HepG2 (cell line): ENCODE results near the gene NDUFS5. TPM values are rescaled to one million over a fixed set of nuclear protein-coding genes. Genes with fewer than 3 reads are reported as not detected.

Experiments
- ATAC-seq: fragments of 200-7000 bp; cut with Tn5 transposase; 3 replicates; pipeline ENCODE4 v1.9.1; 2020; ENCODE audit warnings: mild to moderate bottlenecking, moderate library complexity
- BruUV-seq: library from RNA; stranded (reverse); fragments of 400-500 nt; replicated peaks from 2 replicates; lab custom pipeline; 2021; lab: Mats Ljungman, UMichigan
- CTCF ChIA-PET: fragments of 300-600 bp; formaldehyde crosslinking; extraction: SDS; loops from one replicate; lab custom pipeline; 2021; ENCODE audit warnings: low total read pairs, inconsistent platforms, low intra/inter-chr PET ratio; lab: Yijun Ruan, JAX
- POLR2A ChIA-PET: fragments of 350-600 bp; sonication (Branson Sonifier 250); formaldehyde crosslinking; loops from one replicate; lab custom pipeline; 2020; ENCODE audit warnings: antibody characterized with exemption, inconsistent platforms; lab: Yijun Ruan, JAX
- DNase-seq: peaks from one replicate; pipeline ENCODE4 v3.0.0-alpha.2; 2015; ENCODE audit warnings: low spot score
- FAIRE-seq: peaks from 3 replicates; lab custom pipeline; 2011; peaks lifted over from hg19 to GRCh38; lab: Jason Lieb, UNC
- H2AFZ ChIP-seq: one replicate; pipeline ENCODE4 v1.6.1; 2011; ENCODE audit warnings: low read length, inconsistent platforms
- H3K27ac ChIP-seq: fragments of 300-600 bp; 3 replicates; pipeline ENCODE4 v1.8.0; 2011; ENCODE audit warnings: mixed run types, mild to moderate bottlenecking, mixed read lengths, low read length, inconsistent platforms; ENCODE audit not compliant: insufficient read depth; ENCODE audit errors: extremely low read length
- H3K27me3 ChIP-seq, 2 experiments: fragments of 200-600 bp in 1 of 2; 2 replicates in 1 of 2; 3 replicates in 1 of 2; pipeline versions ENCODE4 v1.6.0 to v1.8.0; 2011; ENCODE audit warnings: low read length in 2 of 2, mild to moderate bottlenecking in 2 of 2, moderate library complexity in 2 of 2, inconsistent platforms in 1 of 2; ENCODE audit not compliant: insufficient read depth in 2 of 2, control insufficient read depth in 1 of 2
- H3K36me3 ChIP-seq, 2 experiments: fragments of 200-600 bp in 1 of 2; replicated peaks in 1 of 2; 2 replicates in 1 of 2; 3 replicates in 1 of 2; pipeline versions ENCODE4 v1.5.1 to v1.8.0; 2011; ENCODE audit warnings: low read length in 2 of 2, inconsistent platforms in 1 of 2; ENCODE audit not compliant: insufficient read depth in 2 of 2, control insufficient read depth in 1 of 2
- H3K4me1 ChIP-seq: 2 replicates; pipeline ENCODE4 v1.5.1; 2012; ENCODE audit warnings: low read length, inconsistent platforms; ENCODE audit not compliant: insufficient read depth
- H3K4me2 ChIP-seq: 2 replicates; pipeline ENCODE4 v1.6.0; 2011; ENCODE audit warnings: low read depth, low read length, inconsistent platforms
- H3K4me3 ChIP-seq, 3 experiments: fragments of 200-600 bp in 1 of 3; sonication (generic), shearing (Covaris generic) in 1 of 3; replicated peaks in 1 of 3; 2 replicates each; pipeline ENCODE4 v1.5.1; 2011 to 2016; ENCODE audit warnings: low read length in 3 of 3, inconsistent platforms in 2 of 3, low read depth in 2 of 3, mild to moderate bottlenecking in 2 of 3, control low read depth in 1 of 3, mixed read lengths in 1 of 3; ENCODE audit not compliant: insufficient read depth in 1 of 3
- H3K79me2 ChIP-seq: one replicate; pipeline ENCODE4 v1.6.1; 2011; ENCODE audit warnings: low read length, inconsistent platforms; ENCODE audit not compliant: insufficient read depth
- H3K9ac ChIP-seq: 2 replicates; pipeline ENCODE4 v1.6.0; 2011; ENCODE audit warnings: mild to moderate bottlenecking, low read depth, low read length, inconsistent platforms; ENCODE audit not compliant: insufficient read depth
- H3K9me3 ChIP-seq: 2 replicates; pipeline ENCODE4 v1.5.1; 2012; ENCODE audit warnings: mild to moderate bottlenecking, low read length
- H4K20me1 ChIP-seq: 2 replicates; pipeline ENCODE4 v1.6.0; 2011; ENCODE audit warnings: inconsistent platforms, mild to moderate bottlenecking, low read length, moderate library complexity; ENCODE audit not compliant: insufficient read depth
- CBX1 ChIP-seq: IDR thresholded peaks from one replicate; pipeline ENCODE4 v1.6.1; 2016; ENCODE audit warnings: antibody characterized with exemption, low read depth
- CEBPZ ChIP-seq: IDR thresholded peaks from 2 replicates; pipeline ENCODE4 v1.6.1; 2012; ENCODE audit warnings: low read length, improper control_type of control experiment
- EHMT2 ChIP-seq: fragments of 200-600 bp; sonication (generic); IDR thresholded peaks from 2 replicates; pipeline ENCODE4 v1.7.0; 2017; ENCODE audit warnings: antibody characterized with exemption, low read depth, low read length, borderline replicate concordance
- GATAD2A ChIP-seq: IDR thresholded peaks from 2 replicates; pipeline ENCODE4 v1.6.1; 2016
- PLRG1 ChIP-seq: fragments of 450-650 bp; conservative IDR thresholded peaks from 2 replicates; pipeline ENCODE4 v1.6.1; 2016
- RFX3 ChIP-seq: IDR thresholded peaks from 2 replicates; pipeline ENCODE4 v1.6.1; 2016; ENCODE audit warnings: missing biosample characterization, missing genetic modification reagents
- THAP7 ChIP-seq: sonication (generic); formaldehyde crosslinking; IDR thresholded peaks from 2 replicates; pipeline ENCODE4 v1.8.1; 2023; ENCODE audit warnings: mild to moderate bottlenecking, missing genetic modification reagents
- THYN1 ChIP-seq: sonication (generic); formaldehyde crosslinking; IDR thresholded peaks from 2 replicates; pipeline ENCODE4 v1.8.1; 2023; ENCODE audit warnings: low read depth, mild to moderate bottlenecking, moderate library complexity, missing genetic modification reagents, borderline replicate concordance
- ZFP1 ChIP-seq: IDR thresholded peaks from 2 replicates; pipeline ENCODE4 v1.6.1; 2016
- ZNF577 ChIP-seq: sonication (generic); formaldehyde crosslinking; IDR thresholded peaks from 2 replicates; pipeline ENCODE4 v1.4.0; 2020; ENCODE audit warnings: mild to moderate bottlenecking, low read depth, missing genetic modification reagents, borderline replicate concordance
- ZNF660 ChIP-seq: sonication (generic); formaldehyde crosslinking; IDR thresholded peaks from 2 replicates; pipeline ENCODE4 v1.5.1; 2020; ENCODE audit warnings: mild to moderate bottlenecking, low read depth, missing genetic modification reagents, borderline replicate concordance
- ZNF678 ChIP-seq: sonication (generic); formaldehyde crosslinking; IDR thresholded peaks from 2 replicates; pipeline ENCODE4 v1.4.0; 2020; ENCODE audit warnings: mild to moderate bottlenecking, missing genetic modification reagents
- ZNF775 ChIP-seq: sonication (generic); formaldehyde crosslinking; IDR thresholded peaks from 2 replicates; pipeline ENCODE4 v1.4.0; 2020; ENCODE audit warnings: missing genetic modification reagents, mild to moderate bottlenecking, moderate library complexity, borderline replicate concordance
- ZNF839 ChIP-seq: sonication (generic); formaldehyde crosslinking; IDR thresholded peaks from 2 replicates; pipeline ENCODE4 v1.4.0; 2020; ENCODE audit warnings: missing genetic modification reagents, mild to moderate bottlenecking, borderline replicate concordance
- ZNF879 ChIP-seq: sonication (generic); formaldehyde crosslinking; IDR thresholded peaks from 2 replicates; pipeline ENCODE4 v1.8.1; 2023; ENCODE audit warnings: missing genetic modification reagents
- WGBS: methylation state at CpG from one replicate; pipeline ENCODE4 v1.1.6; 2017; ENCODE audit warnings: low lambda C conversion rate; 5-methylcytosine and 5-hydroxymethylcytosine counted together
- in situ Hi-C: cut with HindIII; loops from 2 replicates; pipeline ENCODE4 v1.10.0; 2017; ENCODE audit warnings: low pct_unique_long_range_greater_than_20kb; ENCODE audit not compliant: extremely low pct_ligation_motif_present
- intact Hi-C: fragments of 100-400 bp; cut with micrococcal nuclease; formaldehyde crosslinking; loops from one replicate; pipeline ENCODE4 v1.10.0; 2022; ENCODE audit not compliant: unreplicated experiment
- polyA plus RNA-seq, 8 experiments: library from polyadenylated mRNA; depleted of rRNA in 3 of 8; stranded (reverse) in 7 of 8; unstranded in 1 of 8; fragments of >200 nt; fragmentation: Illumina TruSeq in 4 of 8; extraction: Trizol in 4 of 8; gene quantifications; 2 replicates each; pipeline versions ENCODE4 v1.2.1 to v1.2.3, GENCODE V29; 2011 to 2016; ENCODE audit warnings: low read depth in 4 of 8, missing spikeins in 1 of 8, mixed read lengths in 1 of 8; ENCODE audit not compliant: insufficient read depth in 1 of 8
- total RNA-seq, 5 experiments: library from RNA; depleted of rRNA; stranded (reverse); fragments of >200 nt; fragmentation: Illumina TruSeq; extraction: Trizol; gene quantifications; 2 replicates each; pipeline ENCODE4 v1.2.3, GENCODE V29; 2016; ENCODE audit warnings: low read depth in 1 of 5
- TF ChIP-seq, protein P1 (sequence below): sonication (generic); formaldehyde crosslinking; IDR thresholded peaks from 2 replicates; pipeline ENCODE4 v1.4.0; 2020; ENCODE audit warnings: missing genetic modification reagents
- TF ChIP-seq, protein P2 (sequence below), 2 experiments: sonication (generic) in 1 of 2; formaldehyde crosslinking in 1 of 2; IDR thresholded peaks; 2 replicates each; pipeline versions ENCODE4 v1.5.1 to v1.6.1; 2011 to 2020; ENCODE audit warnings: borderline replicate concordance in 1 of 2, low read depth in 1 of 2, low read length in 1 of 2, mild to moderate bottlenecking in 1 of 2, missing genetic modification reagents in 1 of 2, moderate library complexity in 1 of 2

The NDUFS5 gene
- total and polyA plus RNA-seq, 2 of the 13 experiments (the other 11 are each of a cell fraction or from before 2014, with no cell fraction given) = 263 to 466 TPM

DNA sequence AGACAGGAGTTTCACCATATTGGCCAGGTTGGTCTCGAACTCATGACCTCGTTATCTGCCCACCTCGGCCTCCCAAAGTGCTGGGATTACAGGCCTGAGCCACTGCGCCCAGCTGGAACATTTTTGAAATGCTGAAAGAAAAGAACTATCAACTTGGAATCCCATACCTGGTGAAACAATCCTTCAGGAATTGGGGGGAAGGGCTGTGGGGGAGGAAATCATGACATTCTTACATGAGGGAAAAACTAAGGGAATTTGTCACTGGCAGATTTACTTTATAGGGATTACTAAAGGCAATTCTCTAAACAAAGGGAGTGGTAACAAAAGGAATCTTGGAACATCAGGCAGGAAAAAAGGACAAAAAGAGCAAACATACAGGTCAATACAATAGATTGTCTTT is 25.8 kb downstream of the NDUFS5 start:
- H3K79me2 ChIP-seq = no peaks in the 10 kb centered on the region
- no peaks in the 10 kb centered on the region for H3K9me3 ChIP-seq
- H3K4me1 ChIP-seq = no peaks in the 10 kb centered on the region
- FAIRE-seq = no peak
- ChIA-PET CTCF (no interaction called here), POLR2A (no interaction called here)
- in situ Hi-C loops = no loop called here
- H3K36me3 ChIP-seq = no peaks in the 10 kb centered on the region
- H4K20me1 ChIP-seq = no peaks in the 10 kb centered on the region
- no peak overlapping the region for H3K9ac ChIP-seq
- H3K4me2 ChIP-seq = no peak overlapping the region
- WGBS = 90% methylated on average over 4 of the region's 4 CpGs
- no peak overlapping the region for H3K27ac ChIP-seq
- no TSS peak for BruUV-seq
- no peak overlapping the region for H3K4me3 ChIP-seq
- no peak overlapping the region for H2AFZ ChIP-seq
- no peak for DNase-seq
- intact Hi-C loops = no loop called here
- no peak for ATAC-seq
- H3K27me3 ChIP-seq = no peaks in the 10 kb centered on the region
- TF ChIP-seq ZNF775 (no peak), ZNF839 (CRISPR knock-in tag) (no peak), PLRG1 (no peak), RFX3 (CRISPR knock-in tag) (no peak), ZNF678 (no peak), EHMT2 (no peak), CEBPZ (no peak), ZNF660 (CRISPR knock-in tag) (no peak), CBX1 (no peak), THAP7 (CRISPR knock-in tag) (no peak), THYN1 (no peak), ZFP1 (CRISPR knock-in tag) (no peak), ZNF879 (CRISPR knock-in tag) (no peak), ZNF577 (CRISPR knock-in tag) (no peak), GATAD2A (CRISPR knock-in tag) (no peak)
- TF ChIP-seq, protein P1, sequence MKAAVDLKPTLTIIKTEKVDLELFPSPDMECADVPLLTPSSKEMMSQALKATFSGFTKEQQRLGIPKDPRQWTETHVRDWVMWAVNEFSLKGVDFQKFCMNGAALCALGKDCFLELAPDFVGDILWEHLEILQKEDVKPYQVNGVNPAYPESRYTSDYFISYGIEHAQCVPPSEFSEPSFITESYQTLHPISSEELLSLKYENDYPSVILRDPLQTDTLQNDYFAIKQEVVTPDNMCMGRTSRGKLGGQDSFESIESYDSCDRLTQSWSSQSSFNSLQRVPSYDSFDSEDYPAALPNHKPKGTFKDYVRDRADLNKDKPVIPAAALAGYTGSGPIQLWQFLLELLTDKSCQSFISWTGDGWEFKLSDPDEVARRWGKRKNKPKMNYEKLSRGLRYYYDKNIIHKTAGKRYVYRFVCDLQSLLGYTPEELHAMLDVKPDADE (CRISPR knock-in tag) = no peak
- TF ChIP-seq, protein P2, sequence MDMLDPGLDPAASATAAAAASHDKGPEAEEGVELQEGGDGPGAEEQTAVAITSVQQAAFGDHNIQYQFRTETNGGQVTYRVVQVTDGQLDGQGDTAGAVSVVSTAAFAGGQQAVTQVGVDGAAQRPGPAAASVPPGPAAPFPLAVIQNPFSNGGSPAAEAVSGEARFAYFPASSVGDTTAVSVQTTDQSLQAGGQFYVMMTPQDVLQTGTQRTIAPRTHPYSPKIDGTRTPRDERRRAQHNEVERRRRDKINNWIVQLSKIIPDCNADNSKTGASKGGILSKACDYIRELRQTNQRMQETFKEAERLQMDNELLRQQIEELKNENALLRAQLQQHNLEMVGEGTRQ (IDR thresholded peaks at IDR 0.05; ENCODE audit: low read depth, low read length) = no peak
- TF ChIP-seq, protein P2 (CRISPR knock-in tag; IDR thresholded peaks at IDR 0.05; ENCODE audit: borderline replicate concordance) = no peak
